ENCODE measurements around the gene TUBB2B.
"Not testable (repeated sequence)": the region's sequence is repeated elsewhere in the genome, so short reads cannot be mapped to it uniquely, and the experiment has no call there.

TUBB2B gene

DNA sequence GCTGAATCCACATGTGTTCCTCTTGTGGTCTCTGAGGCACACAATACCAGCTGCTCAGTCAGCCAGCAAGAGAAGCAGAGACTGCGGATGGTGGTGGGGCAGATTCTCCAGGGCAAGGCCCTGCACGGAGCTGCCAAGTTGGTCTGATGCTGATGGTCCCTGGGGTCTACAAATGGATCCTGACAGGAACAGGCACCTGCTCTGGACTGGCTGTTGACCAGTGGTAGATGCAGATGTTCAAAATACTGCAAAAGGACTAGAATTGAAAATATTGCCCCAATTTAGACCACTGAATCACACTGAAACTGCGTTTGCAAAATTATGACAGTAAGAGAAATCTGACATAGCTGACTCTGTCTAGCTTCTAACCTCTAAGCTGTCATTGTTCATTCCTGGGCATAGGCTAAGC lies 40.5 kb downstream of the TUBB2B start:
- no peak for DNase-seq (ENCODE audit: low read depth)

DNA sequence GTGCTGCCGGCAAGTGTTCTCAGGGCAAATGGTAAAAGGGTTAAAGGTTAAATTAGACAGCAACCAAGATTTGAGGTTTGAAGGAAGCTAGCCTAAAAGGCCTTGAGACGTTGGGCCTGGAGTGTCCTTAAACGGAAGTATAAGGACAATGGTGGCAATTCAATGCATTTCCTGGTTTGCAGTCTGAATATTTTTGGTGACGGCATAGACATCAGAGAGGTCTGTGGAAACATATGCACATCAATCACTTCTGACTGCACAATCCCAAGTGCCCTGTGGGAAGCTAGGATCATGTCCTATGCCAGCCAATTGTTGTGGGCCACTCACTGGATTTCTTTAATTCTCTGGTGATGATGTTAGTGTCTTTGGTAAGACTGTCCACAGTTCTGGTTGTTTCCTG lies 44.4 kb downstream of the TUBB2B start:
- DNase-seq (ENCODE audit: low read depth) = no peak

DNA sequence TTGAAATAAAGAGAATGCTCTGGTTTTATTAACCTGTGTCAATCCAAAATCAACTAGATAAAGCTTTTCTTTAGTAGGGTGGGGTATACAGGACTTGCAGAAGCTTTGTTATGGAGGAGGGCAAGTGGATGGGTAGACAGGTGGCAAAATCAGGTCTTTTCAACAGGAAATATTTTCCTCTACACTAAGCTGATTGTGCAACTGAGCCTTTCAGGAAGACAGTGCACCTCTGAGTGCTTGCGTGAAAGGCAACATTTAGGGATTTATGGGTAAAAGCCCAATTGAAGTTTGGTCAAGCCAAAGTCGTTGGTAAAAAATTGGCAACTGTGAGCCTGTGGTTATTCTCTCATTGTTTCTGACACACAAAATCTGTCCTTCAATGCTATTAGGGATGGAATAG lies 46.3 kb downstream of the TUBB2B start:
- no peak for DNase-seq (ENCODE audit: low read depth)

DNA sequence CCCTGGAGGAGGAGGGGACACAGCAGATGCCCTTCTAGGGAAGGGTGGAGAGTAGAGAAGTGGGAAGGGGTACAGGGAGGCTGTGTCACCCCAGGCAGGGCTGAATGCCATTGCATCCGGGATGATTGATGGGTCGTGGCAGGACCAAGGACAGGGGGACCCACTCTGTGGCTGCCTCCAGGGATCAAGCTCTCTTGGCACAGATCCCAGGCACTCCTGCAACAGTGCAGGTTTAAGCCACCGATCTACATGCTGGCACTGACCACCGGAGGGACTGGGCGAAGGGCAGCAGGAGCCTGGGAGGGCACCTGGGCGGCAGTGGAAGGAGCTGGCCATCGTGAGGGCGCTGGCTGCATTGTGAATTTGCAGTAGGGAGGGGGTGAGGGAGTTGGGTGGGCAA lies 47.5 kb downstream of the TUBB2B start:
- DNase-seq (ENCODE audit: low read depth) = not testable (repeated sequence)

DNA sequence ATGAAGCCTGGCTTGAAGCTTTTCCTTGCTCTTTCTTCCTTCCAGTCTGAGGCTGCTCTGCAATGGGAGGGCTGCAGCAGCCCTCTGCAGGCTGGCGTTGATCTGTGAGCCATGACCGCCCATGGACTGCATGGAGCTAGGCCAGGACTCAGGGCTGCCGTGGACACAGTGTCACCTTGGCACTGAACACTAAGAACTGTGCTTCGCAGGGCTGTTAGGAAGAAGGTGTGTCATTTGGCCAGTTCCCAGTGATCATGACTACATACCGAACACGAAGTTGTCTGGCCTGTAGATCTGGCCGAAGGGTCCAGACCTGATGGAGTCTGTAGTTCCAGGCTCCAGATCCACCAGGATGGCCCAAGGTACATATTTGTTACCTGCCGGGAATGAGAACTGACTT lies 48.8 kb downstream of the TUBB2B start:
- DNase-seq (ENCODE audit: low read depth) = not testable (repeated sequence)

DNA sequence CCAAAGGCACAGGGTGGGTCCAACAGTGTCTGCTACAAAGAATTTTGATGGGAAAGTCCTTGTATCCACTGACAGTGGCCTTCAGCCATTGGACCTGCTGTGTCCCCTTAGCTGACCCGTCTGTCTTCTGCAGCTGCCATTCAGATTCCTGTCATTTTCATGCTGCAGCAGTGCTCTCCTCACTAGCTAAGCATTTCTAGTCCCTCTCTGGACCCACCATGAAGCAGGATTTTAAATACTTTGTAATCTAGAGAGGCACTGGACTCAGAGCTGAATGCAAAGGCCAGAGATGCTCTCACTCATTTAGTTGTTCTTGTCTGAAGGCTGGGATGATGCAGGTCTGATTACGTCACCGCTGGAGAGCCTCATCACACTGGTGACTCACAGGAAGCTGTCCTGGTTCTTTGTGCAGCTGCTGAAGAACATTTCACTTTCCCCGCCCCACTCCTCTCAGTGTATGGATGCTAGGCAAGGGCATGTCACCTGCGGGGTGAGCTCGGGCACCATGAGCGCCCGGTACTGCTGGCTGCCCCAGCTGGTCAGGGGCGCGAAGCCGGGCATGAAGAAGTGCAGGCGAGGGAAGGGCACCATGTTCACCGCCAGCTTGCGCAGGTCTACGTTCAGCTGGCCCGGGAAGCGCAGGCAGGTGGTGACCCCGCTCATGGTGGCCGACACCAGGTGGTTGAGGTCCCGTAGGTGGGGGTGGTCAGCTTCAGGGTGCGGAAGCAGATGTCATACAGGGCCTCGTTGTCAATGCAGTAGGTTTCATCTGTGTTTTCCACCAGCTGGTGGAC lies 50.7 kb downstream of the TUBB2B start:
- peak; percentile 30 for DNase-seq (ENCODE audit: low read depth)

DNA sequence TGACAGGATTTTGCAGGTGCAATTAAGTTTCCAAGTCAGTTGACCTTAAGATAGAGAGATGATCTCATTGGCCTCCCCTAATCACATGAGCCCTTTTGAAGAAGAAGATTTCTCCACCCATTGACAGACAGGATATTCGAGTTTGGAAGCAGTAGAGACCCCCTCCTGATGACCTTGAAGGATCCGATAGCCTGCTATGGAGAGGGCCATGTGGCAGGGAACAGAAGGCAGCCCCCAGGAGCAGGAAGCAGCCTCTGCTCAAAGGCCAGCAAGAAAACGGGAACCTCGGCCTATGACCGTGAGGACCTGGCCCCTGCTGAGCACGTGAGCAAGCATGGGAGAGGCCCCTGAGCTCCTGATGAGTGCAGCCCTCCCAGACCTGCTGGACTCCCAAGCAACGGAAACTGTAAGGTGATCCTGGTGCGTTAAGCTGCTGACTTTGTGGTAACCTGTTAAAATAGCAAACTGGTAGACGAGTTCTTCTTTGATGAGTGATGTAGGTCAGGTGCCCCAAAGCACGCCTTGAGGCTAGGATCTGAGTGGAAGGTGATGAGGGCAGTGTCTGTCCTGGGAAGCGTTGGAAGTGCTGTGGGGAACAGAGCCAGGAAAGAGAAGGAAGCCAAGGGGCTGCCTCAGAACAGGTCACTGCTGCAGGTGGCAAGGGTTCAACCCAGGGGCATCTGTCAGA lies 51.6 kb downstream of the TUBB2B start:
- DNase-seq (ENCODE audit: low read depth) = no peak

All from activated T-cell treated with anti-CD3 and anti-CD28 coated beads for 24 hours (primary cell).